ENCODE results near the gene CCDC154. TPM values are rescaled to one million over a fixed set of nuclear protein-coding genes. Genes with fewer than 3 reads are reported as not detected.

Gene CCDC154
- total RNA-seq, 1 donor from 2014 or later, result not detected

GRCh38 chr16:1401758-1402154, 42.6 kb downstream of the CCDC154 start:
- no peak for DNase-seq (ENCODE audit: low spot score in 2 of 2)
- H3K27me3 ChIP-seq, result no peaks in the 10 kb centered on the region
- H3K9me3 ChIP-seq, result no peaks in the 10 kb centered on the region
- no peak overlapping the region for H3K27ac ChIP-seq
- H3K4me1 ChIP-seq, result no peaks in the 10 kb centered on the region
- no peak overlapping the region for H3K4me3 ChIP-seq
- H3K36me3 ChIP-seq, result peaks cover 53 to 65% of the 10 kb centered on the region in 2 donors
- intact Hi-C loops (cut with DNase I), result loop anchor here (10.0 kb wide), 1 partner anchor 1273 kb away; no protein-coding TSS in a partner anchor
- TF ChIP-seq CTCF (IDR thresholded peaks at IDR 0.05), result no peak

- no peak for TF ChIP-seq CTCF (IDR thresholded peaks at IDR 0.05)
- peaks cover 56 to 64% of the 10 kb centered on the region in 2 donors for H3K36me3 ChIP-seq
- no peaks in the 10 kb centered on the region for H3K4me1 ChIP-seq
- no peaks in the 10 kb centered on the region for H3K27me3 ChIP-seq
- intact Hi-C loops (cut with DNase I), result loop anchor here (10.0 kb wide), 1 partner anchor 1274 kb away; no protein-coding TSS in a partner anchor
- H3K9me3 ChIP-seq, result no peaks in the 10 kb centered on the region
- DNase-seq (ENCODE audit: low spot score in 2 of 2), result no peak
- no peak overlapping the region for H3K4me3 ChIP-seq
- H3K27ac ChIP-seq, result no peak overlapping the region
Measured at GRCh38 chr16:1401061-1401757, 43.1 kb downstream of the CCDC154 start.

GRCh38 chr16:1398826-1399581, 45.4 kb downstream of the CCDC154 start:
- TF ChIP-seq CTCF (IDR thresholded peaks at IDR 0.05), result no peak
- intact Hi-C loops (cut with DNase I), result no loop called here
- Histone ChIP-seq H3K36me3 (peaks cover 70 to 73% of the 10 kb centered on the region in 2 donors), H3K27ac (no peak overlapping the region), H3K4me1 (no peaks in the 10 kb centered on the region), H3K4me3 (no peak overlapping the region), H3K27me3 (no peaks in the 10 kb centered on the region), H3K9me3 (no peaks in the 10 kb centered on the region)
- DNase-seq (ENCODE audit: low spot score in 2 of 2), result no peak

- peaks cover 74 to 77% of the 10 kb centered on the region in 2 donors for H3K36me3 ChIP-seq
- no peaks in the 10 kb centered on the region for H3K4me1 ChIP-seq
- no peak for TF ChIP-seq CTCF (IDR thresholded peaks at IDR 0.05)
- no peak overlapping the region for H3K4me3 ChIP-seq
- H3K9me3 ChIP-seq, result no peaks in the 10 kb centered on the region
- H3K27me3 ChIP-seq, result no peaks in the 10 kb centered on the region
- intact Hi-C loops (cut with DNase I), result no loop called here
- no peak overlapping the region for H3K27ac ChIP-seq
- DNase-seq (ENCODE audit: low spot score in 2 of 2), result no peak
Measured at GRCh38 chr16:1398351-1398750, 46.0 kb downstream of the CCDC154 start.

- TF ChIP-seq CTCF (IDR thresholded peaks at IDR 0.05), result no peak
- no peak overlapping the region for H3K4me3 ChIP-seq
- no peaks in the 10 kb centered on the region for H3K4me1 ChIP-seq
- peaks cover 74 to 79% of the 10 kb centered on the region in 2 donors for H3K36me3 ChIP-seq
- no peak for DNase-seq (ENCODE audit: low spot score in 2 of 2)
- no peaks in the 10 kb centered on the region for H3K9me3 ChIP-seq
- intact Hi-C loops (cut with DNase I), result no loop called here
- H3K27me3 ChIP-seq, result no peaks in the 10 kb centered on the region
- no peak overlapping the region for H3K27ac ChIP-seq
Measured at GRCh38 chr16:1397779-1398178, 46.6 kb downstream of the CCDC154 start.

Measured in ascending aorta (tissue), 2 donors.